Activated CD4-positive, CD25-positive, alpha-beta regulatory T cell treated with anti-CD3 and anti-CD28 coated beads, Interleukin-2, amount 50 U/mL, for 72 hours (primary cell): ENCODE measurements around the gene KRTAP9-7.

Source experiments
- DNase-seq: peaks from one replicate; pipeline ENCODE4 v3.0.0; 2021

Gene KRTAP9-7

GRCh38 chr17:41322903-41323895 is 47.7 kb downstream of the KRTAP9-7 start:
- DNase-seq = no peak

GRCh38 chr17:41324180-41325075 is 48.9 kb downstream of the KRTAP9-7 start:
- DNase-seq = no peak

DNA sequence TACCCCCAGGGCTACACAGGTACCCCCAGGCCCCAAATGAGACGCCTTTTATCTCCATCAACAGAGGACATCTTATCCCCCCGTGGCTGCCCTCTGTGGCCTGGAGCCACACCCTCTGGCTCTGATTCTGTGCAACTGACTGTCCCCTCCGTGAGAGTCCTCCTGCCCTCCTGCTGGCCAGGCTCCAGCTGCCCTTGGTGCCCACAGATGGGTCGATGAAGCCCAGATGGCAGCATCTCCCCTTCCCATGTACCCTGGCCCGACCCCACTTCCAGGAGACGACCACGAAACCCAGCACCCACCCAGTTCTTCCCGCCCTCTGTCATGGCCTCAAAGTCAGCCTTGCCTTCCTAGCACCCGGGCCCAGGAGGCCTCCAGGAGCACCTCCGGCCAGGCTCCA is 49.6 kb downstream of the KRTAP9-7 start:
- no peak for DNase-seq

- DNase-seq = no peak
Measured at GRCh38 chr17:41325611-41326010, 50.1 kb downstream of the KRTAP9-7 start.
